Liver (tissue), 9 donors: ENCODE data around the gene ATF7IP. TPM values are rescaled to one million over a fixed set of nuclear protein-coding genes. Genes with fewer than 3 reads are reported as not detected.
A peak's percentile ranks its signal among the peaks of the same experiment; 100 is the strongest.

ENCODE experiments used
- DNase-seq: peaks from one replicate; pipeline ENCODE4 v3.0.0-alpha.2; 2017; ENCODE audit warnings: low spot score
- H3K27ac ChIP-seq, 2 donors: one replicate each; pipeline ENCODE4 v1.7.0; 2013; ENCODE audit warnings: inconsistent platforms in 2 of 2, low read length in 2 of 2, control low read depth in 1 of 2, low read depth in 1 of 2, mild to moderate bottlenecking in 1 of 2
- H3K27me3 ChIP-seq, 4 donors: one replicate each; pipeline versions ENCODE4 v1.6.1 to v1.7.0; 2013; ENCODE audit warnings: low read length in 3 of 4, inconsistent platforms in 1 of 4, mild to moderate bottlenecking in 1 of 4, moderate library complexity in 1 of 4; ENCODE audit not compliant: control insufficient read depth in 4 of 4, insufficient read depth in 4 of 4
- H3K36me3 ChIP-seq, 4 donors: one replicate each; pipeline versions ENCODE4 v1.6.1 to v1.7.0; 2013; ENCODE audit warnings: low read length in 3 of 4, mild to moderate bottlenecking in 3 of 4, low read depth in 1 of 4, moderate library complexity in 1 of 4; ENCODE audit not compliant: control insufficient read depth in 4 of 4, insufficient read depth in 3 of 4
- H3K4me1 ChIP-seq, 4 donors: one replicate each; pipeline versions ENCODE4 v1.6.1 to v1.7.0; 2013; ENCODE audit warnings: low read length in 3 of 4, mild to moderate bottlenecking in 3 of 4, moderate library complexity in 1 of 4; ENCODE audit not compliant: control insufficient read depth in 4 of 4, insufficient read depth in 4 of 4
- H3K4me3 ChIP-seq, 3 donors: one replicate each; pipeline versions ENCODE4 v1.6.1 to v1.7.0; 2013; ENCODE audit warnings: low read length in 3 of 3, control low read depth in 1 of 3, low read depth in 1 of 3, mild to moderate bottlenecking in 1 of 3
- H3K9ac ChIP-seq, 2 donors: one replicate each; pipeline ENCODE4 v1.7.0; 2013; ENCODE audit warnings: low read length in 2 of 2, mild to moderate bottlenecking in 2 of 2, moderate library complexity in 2 of 2, control low read depth in 1 of 2, low read depth in 1 of 2
- H3K9me3 ChIP-seq, 4 donors: one replicate each; pipeline versions ENCODE4 v1.6.1 to v1.7.0; 2013; ENCODE audit warnings: low read length in 3 of 4; ENCODE audit not compliant: control insufficient read depth in 4 of 4
- EGR1 ChIP-seq, 2 donors: IDR thresholded peaks; 2 replicates each; pipeline ENCODE4 v1.6.1; 2016 to 2018; ENCODE audit warnings: antibody characterized with exemption in 2 of 2, low read depth in 2 of 2
- FOXA1 ChIP-seq: IDR thresholded peaks from 2 replicates; pipeline ENCODE4 v1.6.1; 2016; ENCODE audit warnings: antibody characterized with exemption
- FOXA2 ChIP-seq: IDR thresholded peaks from 2 replicates; pipeline ENCODE4 v1.6.1; 2016; ENCODE audit warnings: antibody characterized with exemption
- GABPA ChIP-seq, 2 donors: IDR thresholded peaks in 1 of 2; conservative IDR thresholded peaks in 1 of 2; 2 replicates each; pipeline ENCODE4 v1.6.1; 2016; ENCODE audit warnings: antibody characterized with exemption in 2 of 2, mild to moderate bottlenecking in 1 of 2, moderate library complexity in 1 of 2
- HNF4A ChIP-seq, 2 donors: conservative IDR thresholded peaks; 2 replicates each; pipeline ENCODE4 v1.6.1; 2016; ENCODE audit warnings: antibody characterized with exemption in 2 of 2, mild to moderate bottlenecking in 2 of 2
- HNF4G ChIP-seq: IDR thresholded peaks from 2 replicates; pipeline ENCODE4 v1.6.1; 2016; ENCODE audit warnings: antibody characterized with exemption
- NR2F2 ChIP-seq: IDR thresholded peaks from 2 replicates; pipeline ENCODE4 v1.6.1; 2016; ENCODE audit warnings: antibody characterized with exemption
- RAD21 ChIP-seq, 2 donors: IDR thresholded peaks; 2 replicates each; pipeline ENCODE4 v1.6.1; 2016; ENCODE audit warnings: antibody characterized with exemption in 2 of 2, mild to moderate bottlenecking in 2 of 2
- SP1 ChIP-seq: IDR thresholded peaks from 2 replicates; pipeline ENCODE4 v1.6.1; 2018; ENCODE audit warnings: antibody characterized with exemption, mild to moderate bottlenecking
- TAF1 ChIP-seq: conservative IDR thresholded peaks from 2 replicates; pipeline ENCODE4 v1.6.1; 2016; ENCODE audit warnings: antibody characterized with exemption, mild to moderate bottlenecking
- YY1 ChIP-seq: IDR thresholded peaks from 2 replicates; pipeline ENCODE4 v1.6.1; 2016; ENCODE audit warnings: antibody characterized with exemption, mild to moderate bottlenecking
- WGBS: extraction: QIAGEN DNeasy Blood & Tissue Kit; methylation state at CpG from one replicate; pipeline ENCODE4 v1.1.7; 2013; 5-methylcytosine and 5-hydroxymethylcytosine counted together
- polyA plus RNA-seq, 2 donors: library from polyadenylated mRNA; stranded (reverse) in 1 of 2; unstranded in 1 of 2; fragments of 200-250 nt in 1 of 2; fragments of >200 nt in 1 of 2; fragmentation: Nextera tagmentation in 1 of 2; extraction: Ambion mirVana in 1 of 2; gene quantifications; one replicate each; pipeline versions ENCODE4 v1.2.1 to v1.2.3, GENCODE V29; 2013 to 2015
- total RNA-seq, 2 donors: library from RNA; depleted of rRNA; stranded (reverse); fragments of >200 nt; gene quantifications; one replicate each; pipeline ENCODE4 v1.2.3, GENCODE V29; 2014
- TF ChIP-seq, protein P1 (sequence below): IDR thresholded peaks from 2 replicates; pipeline ENCODE4 v1.6.1; 2016; ENCODE audit warnings: antibody characterized with exemption
- TF ChIP-seq, protein P2 (sequence below): fragments of 150-350 bp; IDR thresholded peaks from 2 replicates; pipeline ENCODE4 v1.5.1; 2017; ENCODE audit warnings: improper control_type of control experiment, low read depth, low read length; ENCODE audit not compliant: missing input control
- TF ChIP-seq, protein P3 (sequence below): IDR thresholded peaks from 2 replicates; pipeline ENCODE4 v1.6.1; 2016; ENCODE audit warnings: antibody characterized with exemption, mild to moderate bottlenecking
- TF ChIP-seq, protein P4 (sequence below): IDR thresholded peaks from 2 replicates; pipeline ENCODE4 v1.6.1; 2016; ENCODE audit warnings: antibody characterized with exemption
- donor health status: healthy.
- donor health status: healthy.
- donor health status: healthy.
- donor health status: healthy.
- donor health status: healthy.

ATF7IP gene
- total and polyA plus RNA-seq, 4 donors, result 3.9 to 25.6 (median 19.9) TPM

DNA sequence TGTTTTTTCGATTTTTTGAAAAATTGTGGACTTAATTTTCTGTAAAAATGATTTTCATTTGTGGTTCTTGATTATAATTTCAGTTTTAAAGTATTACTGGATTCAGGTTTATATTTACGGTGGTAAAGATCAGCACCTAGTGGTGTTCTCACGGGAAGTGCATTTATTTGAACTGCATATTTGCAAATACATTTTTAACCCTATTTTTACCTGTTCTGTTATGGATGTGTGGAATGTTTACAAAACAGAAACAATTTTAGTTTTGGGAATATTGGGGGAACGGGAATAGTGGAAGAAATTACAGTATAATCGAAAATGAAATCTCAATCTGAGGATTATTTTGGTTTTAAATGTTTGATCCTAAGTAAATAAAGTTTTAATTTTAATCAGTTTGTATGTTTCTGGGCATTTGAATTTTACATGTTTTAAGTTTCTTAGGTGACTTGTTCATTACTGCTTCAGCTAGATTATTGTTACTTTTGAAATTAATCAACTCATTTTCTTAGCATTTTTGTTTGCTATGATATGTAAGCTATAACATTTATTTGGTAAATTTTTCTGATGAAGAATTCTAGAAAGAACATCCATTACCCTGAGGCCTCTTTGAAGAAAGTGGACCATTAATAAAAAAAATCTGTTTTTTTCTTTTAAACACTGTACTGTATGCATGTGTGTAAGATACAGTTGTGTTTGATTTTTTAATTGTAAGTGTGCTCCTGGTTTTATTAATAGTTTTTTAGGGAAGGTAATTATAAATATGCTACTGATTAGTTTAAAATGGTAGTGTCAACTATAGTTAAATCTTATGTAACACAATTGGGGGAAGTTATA lies 942 bp downstream of the ATF7IP start:
- Histone ChIP-seq H3K36me3 (no peaks in the 10 kb centered on the region), H3K9me3 (no peaks in the 10 kb centered on the region), H3K9ac (peak overlapping the region; percentile 56 to 98), H3K27me3 (no peaks in the 10 kb centered on the region), H3K4me3 (peak overlapping the region; percentile 71 to 86 (median 83)), H3K4me1 (peaks cover 0 to 4% (median 2%) of the 10 kb centered on the region in 4 donors), H3K27ac (peak overlapping the region; percentile 98)
- DNase-seq, result no peak
- TF ChIP-seq, protein P1, sequence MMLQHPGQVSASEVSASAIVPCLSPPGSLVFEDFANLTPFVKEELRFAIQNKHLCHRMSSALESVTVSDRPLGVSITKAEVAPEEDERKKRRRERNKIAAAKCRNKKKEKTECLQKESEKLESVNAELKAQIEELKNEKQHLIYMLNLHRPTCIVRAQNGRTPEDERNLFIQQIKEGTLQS, result no peak
- TF ChIP-seq YY1 (no peak), NR2F2 (no peak), GABPA (IDR thresholded peaks at IDR 0.05 in 1 of 2, conservative IDR thresholded peaks at IDR 0.05 in 1 of 2) (no peak), HNF4A (conservative IDR thresholded peaks at IDR 0.05) (no peak), FOXA1 (no peak), EGR1 (IDR thresholded peaks at IDR 0.05; ENCODE audit: low read depth in 2 of 2) (no peak), RAD21 (IDR thresholded peaks at IDR 0.05) (peak; percentile 44 to 53)
- TF ChIP-seq, protein P2, sequence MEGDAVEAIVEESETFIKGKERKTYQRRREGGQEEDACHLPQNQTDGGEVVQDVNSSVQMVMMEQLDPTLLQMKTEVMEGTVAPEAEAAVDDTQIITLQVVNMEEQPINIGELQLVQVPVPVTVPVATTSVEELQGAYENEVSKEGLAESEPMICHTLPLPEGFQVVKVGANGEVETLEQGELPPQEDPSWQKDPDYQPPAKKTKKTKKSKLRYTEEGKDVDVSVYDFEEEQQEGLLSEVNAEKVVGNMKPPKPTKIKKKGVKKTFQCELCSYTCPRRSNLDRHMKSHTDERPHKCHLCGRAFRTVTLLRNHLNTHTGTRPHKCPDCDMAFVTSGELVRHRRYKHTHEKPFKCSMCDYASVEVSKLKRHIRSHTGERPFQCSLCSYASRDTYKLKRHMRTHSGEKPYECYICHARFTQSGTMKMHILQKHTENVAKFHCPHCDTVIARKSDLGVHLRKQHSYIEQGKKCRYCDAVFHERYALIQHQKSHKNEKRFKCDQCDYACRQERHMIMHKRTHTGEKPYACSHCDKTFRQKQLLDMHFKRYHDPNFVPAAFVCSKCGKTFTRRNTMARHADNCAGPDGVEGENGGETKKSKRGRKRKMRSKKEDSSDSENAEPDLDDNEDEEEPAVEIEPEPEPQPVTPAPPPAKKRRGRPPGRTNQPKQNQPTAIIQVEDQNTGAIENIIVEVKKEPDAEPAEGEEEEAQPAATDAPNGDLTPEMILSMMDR, result peak; percentile 32
- WGBS, result 3% methylated on average over 5 of the region's 5 CpGs

DNA sequence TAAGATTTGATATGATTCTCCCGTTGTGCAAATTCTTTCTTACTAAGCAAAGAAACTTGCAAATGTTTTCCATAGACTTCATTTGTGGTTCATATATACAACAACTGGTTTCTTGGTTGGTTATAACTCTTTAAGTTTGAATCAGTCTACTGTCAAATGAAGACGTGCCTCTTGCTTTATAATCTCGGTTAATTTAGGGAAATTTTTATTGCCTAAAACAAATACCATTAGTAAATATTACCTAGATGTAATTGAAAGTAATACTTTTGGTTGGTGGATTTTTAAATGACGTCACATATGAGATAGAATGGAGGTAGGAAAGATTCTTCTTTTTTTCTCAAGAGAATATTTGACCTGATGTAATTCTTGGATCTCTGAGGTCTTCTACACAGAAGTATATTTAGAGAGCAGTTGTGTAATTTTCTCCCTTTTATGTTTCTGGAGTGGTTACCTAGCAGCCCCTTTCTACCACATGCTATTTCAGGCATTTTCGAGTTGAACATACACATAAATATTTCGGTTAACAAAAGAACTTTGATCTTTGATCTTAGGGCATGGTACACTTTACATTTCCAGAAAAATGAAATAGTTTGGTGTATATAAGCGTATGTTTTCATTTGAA lies 1.7 kb downstream of the ATF7IP start:
- H3K4me3 ChIP-seq, result peak overlapping the region; percentile 71 to 86 (median 83)

DNA sequence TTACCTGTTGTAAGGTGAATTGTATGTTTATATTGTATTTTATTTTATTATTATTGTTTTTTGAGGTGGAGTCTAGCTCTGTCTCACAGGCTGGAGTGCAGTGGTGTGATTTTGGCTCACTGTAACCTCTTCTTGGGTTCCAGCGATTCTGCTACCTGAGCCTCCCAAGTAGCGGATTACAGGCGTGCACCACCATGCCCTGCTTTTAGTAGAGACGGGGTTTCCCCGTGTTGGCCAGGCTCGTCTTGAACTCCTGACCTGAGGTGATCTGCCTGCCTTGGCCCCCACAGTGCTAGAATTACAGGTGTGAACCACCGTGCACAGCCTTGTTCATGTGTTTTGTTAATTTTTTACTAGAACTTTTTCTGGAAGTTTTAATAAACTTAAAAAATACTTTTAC lies 3.8 kb downstream of the ATF7IP start:
- Histone ChIP-seq H3K27ac (no peak overlapping the region), H3K9me3 (no peaks in the 10 kb centered on the region), H3K36me3 (no peaks in the 10 kb centered on the region), H3K9ac (no peak overlapping the region), H3K27me3 (no peaks in the 10 kb centered on the region), H3K4me3 (no peak overlapping the region), H3K4me1 (peaks cover 0 to 4% (median 2%) of the 10 kb centered on the region in 4 donors)
- 95% methylated on average over 7 of the region's 7 CpGs for WGBS
- TF ChIP-seq TAF1 (no peak), FOXA2 (no peak), EGR1 (IDR thresholded peaks at IDR 0.05; ENCODE audit: low read depth in 2 of 2) (no peak), HNF4G (no peak), RAD21 (IDR thresholded peaks at IDR 0.05) (no peak), NR2F2 (no peak), SP1 (no peak), GABPA (IDR thresholded peaks at IDR 0.05 in 1 of 2, conservative IDR thresholded peaks at IDR 0.05 in 1 of 2) (no peak), YY1 (no peak)
- TF ChIP-seq, protein P3, sequence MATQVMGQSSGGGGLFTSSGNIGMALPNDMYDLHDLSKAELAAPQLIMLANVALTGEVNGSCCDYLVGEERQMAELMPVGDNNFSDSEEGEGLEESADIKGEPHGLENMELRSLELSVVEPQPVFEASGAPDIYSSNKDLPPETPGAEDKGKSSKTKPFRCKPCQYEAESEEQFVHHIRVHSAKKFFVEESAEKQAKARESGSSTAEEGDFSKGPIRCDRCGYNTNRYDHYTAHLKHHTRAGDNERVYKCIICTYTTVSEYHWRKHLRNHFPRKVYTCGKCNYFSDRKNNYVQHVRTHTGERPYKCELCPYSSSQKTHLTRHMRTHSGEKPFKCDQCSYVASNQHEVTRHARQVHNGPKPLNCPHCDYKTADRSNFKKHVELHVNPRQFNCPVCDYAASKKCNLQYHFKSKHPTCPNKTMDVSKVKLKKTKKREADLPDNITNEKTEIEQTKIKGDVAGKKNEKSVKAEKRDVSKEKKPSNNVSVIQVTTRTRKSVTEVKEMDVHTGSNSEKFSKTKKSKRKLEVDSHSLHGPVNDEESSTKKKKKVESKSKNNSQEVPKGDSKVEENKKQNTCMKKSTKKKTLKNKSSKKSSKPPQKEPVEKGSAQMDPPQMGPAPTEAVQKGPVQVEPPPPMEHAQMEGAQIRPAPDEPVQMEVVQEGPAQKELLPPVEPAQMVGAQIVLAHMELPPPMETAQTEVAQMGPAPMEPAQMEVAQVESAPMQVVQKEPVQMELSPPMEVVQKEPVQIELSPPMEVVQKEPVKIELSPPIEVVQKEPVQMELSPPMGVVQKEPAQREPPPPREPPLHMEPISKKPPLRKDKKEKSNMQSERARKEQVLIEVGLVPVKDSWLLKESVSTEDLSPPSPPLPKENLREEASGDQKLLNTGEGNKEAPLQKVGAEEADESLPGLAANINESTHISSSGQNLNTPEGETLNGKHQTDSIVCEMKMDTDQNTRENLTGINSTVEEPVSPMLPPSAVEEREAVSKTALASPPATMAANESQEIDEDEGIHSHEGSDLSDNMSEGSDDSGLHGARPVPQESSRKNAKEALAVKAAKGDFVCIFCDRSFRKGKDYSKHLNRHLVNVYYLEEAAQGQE, result no peak
- TF ChIP-seq, protein P1, result no peak
- TF ChIP-seq, protein P2, result no peak
- TF ChIP-seq, protein P4, sequence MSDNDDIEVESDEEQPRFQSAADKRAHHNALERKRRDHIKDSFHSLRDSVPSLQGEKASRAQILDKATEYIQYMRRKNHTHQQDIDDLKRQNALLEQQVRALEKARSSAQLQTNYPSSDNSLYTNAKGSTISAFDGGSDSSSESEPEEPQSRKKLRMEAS, result no peak
- no peak for DNase-seq

More for the DNA sequence above, 1.7 kb downstream of the ATF7IP start:
- Histone ChIP-seq H3K27ac (peak overlapping the region; percentile 98), H3K36me3 (no peaks in the 10 kb centered on the region), H3K9ac (peak overlapping the region; percentile 67 to 98), H3K4me1 (peaks cover 0 to 4% (median 2%) of the 10 kb centered on the region in 4 donors), H3K9me3 (no peaks in the 10 kb centered on the region), H3K27me3 (no peaks in the 10 kb centered on the region)
- no peak for DNase-seq
- peak; percentile 66 to 78 for TF ChIP-seq HNF4A (conservative IDR thresholded peaks at IDR 0.05)
- TF ChIP-seq, protein P1, result no peak
- WGBS, result 5% methylated on average over 7 of the region's 7 CpGs
